IMR-90 (cell line): ENCODE measurements around the gene FNTB. TPM values are rescaled to one million over a fixed set of nuclear protein-coding genes. Genes with fewer than 3 reads are reported as not detected.

Source experiments
- ATAC-seq: fragments of 200-7000 bp; cut with Tn5 transposase; 2 replicates; pipeline ENCODE4 v1.9.1; 2020; ENCODE audit warnings: low read depth, mild to moderate bottlenecking, moderate library complexity
- BruUV-seq: library from RNA; stranded (reverse); fragments of 400-500 nt; replicated peaks from 2 replicates; lab custom pipeline; 2021; lab: Mats Ljungman, UMichigan
- CTCF ChIA-PET: fragments of 300-600 bp; formaldehyde crosslinking; extraction: SDS; loops from one replicate; lab custom pipeline; 2021; ENCODE audit warnings: antibody characterized with exemption; lab: Yijun Ruan, JAX
- POLR2A ChIA-PET: fragments of 300-600 bp; sonication (Branson Sonifier 250); formaldehyde crosslinking; loops from one replicate; lab custom pipeline; 2022; ENCODE audit warnings: antibody characterized with exemption; ENCODE audit not compliant: unreplicated experiment; lab: Charles Lee
- DNase-seq: peaks from one replicate; pipeline ENCODE4 v3.0.0; 2013
- H2AFZ ChIP-seq: replicated peaks from 2 replicates; pipeline ENCODE3; 2013; ENCODE audit warnings: low read length, mild to moderate bottlenecking; ENCODE audit not compliant: poor library complexity
- H2AK5ac ChIP-seq: 2 replicates; pipeline ENCODE4 v1.6.1; 2013; ENCODE audit warnings: low read depth, low read length, inconsistent platforms
- H2AK9ac ChIP-seq: replicated peaks from 2 replicates; pipeline ENCODE3; 2013; ENCODE audit warnings: mild to moderate bottlenecking, low read depth, low read length, moderate library complexity; ENCODE audit not compliant: poor library complexity
- H2BK120ac ChIP-seq: 2 replicates; pipeline ENCODE4 v1.6.1; 2013; ENCODE audit warnings: low read depth, low read length, inconsistent platforms
- H2BK15ac ChIP-seq: 3 replicates; pipeline ENCODE4 v1.6.1; 2013; ENCODE audit warnings: low read depth, low read length, inconsistent platforms
- H2BK20ac ChIP-seq: 2 replicates; pipeline ENCODE4 v1.6.1; 2013; ENCODE audit warnings: low read depth, mild to moderate bottlenecking, inconsistent platforms, low read length, moderate library complexity
- H2BK5ac ChIP-seq: 2 replicates; pipeline ENCODE4 v1.6.1; 2013; ENCODE audit warnings: mild to moderate bottlenecking, low read depth, low read length, inconsistent platforms; ENCODE audit not compliant: poor library complexity, severe bottlenecking
- H3K14ac ChIP-seq: replicated peaks from 2 replicates; pipeline ENCODE4 v1.6.1; 2013; ENCODE audit warnings: low read depth, low read length, inconsistent platforms
- H3K18ac ChIP-seq: 2 replicates; pipeline ENCODE4 v1.6.1; 2013; ENCODE audit warnings: low read depth, low read length, control low read depth
- H3K23ac ChIP-seq: 2 replicates; pipeline ENCODE4 v1.6.1; 2013; ENCODE audit warnings: low read depth, low read length, inconsistent platforms
- H3K27ac ChIP-seq: 2 replicates; pipeline ENCODE4 v1.5.1; 2013; ENCODE audit warnings: mild to moderate bottlenecking, control low read depth, low read length; ENCODE audit not compliant: insufficient read depth
- H3K27me3 ChIP-seq: 2 replicates; pipeline ENCODE4 v1.6.1; 2013; ENCODE audit warnings: low read length; ENCODE audit not compliant: control insufficient read depth, insufficient read depth
- H3K36me3 ChIP-seq: 2 replicates; pipeline ENCODE4 v1.6.1; 2013; ENCODE audit warnings: low read length, mixed read lengths; ENCODE audit not compliant: control insufficient read depth, insufficient read depth
- H3K4ac ChIP-seq: 2 replicates; pipeline ENCODE4 v1.6.1; 2013; ENCODE audit warnings: low read depth, low read length, inconsistent platforms
- H3K4me1 ChIP-seq: 2 replicates; pipeline ENCODE4 v1.6.1; 2013; ENCODE audit warnings: low read length, mixed read lengths; ENCODE audit not compliant: control insufficient read depth, insufficient read depth
- H3K4me2 ChIP-seq: 2 replicates; pipeline ENCODE4 v1.6.1; 2013; ENCODE audit warnings: low read depth, mild to moderate bottlenecking, control low read depth, low read length, moderate library complexity
- H3K4me3 ChIP-seq: 2 replicates; pipeline ENCODE4 v1.5.1; 2013; ENCODE audit warnings: low read depth, mild to moderate bottlenecking, control low read depth, low read length, moderate library complexity; ENCODE audit not compliant: insufficient read depth
- H3K56ac ChIP-seq: 2 replicates; pipeline ENCODE4 v1.6.1; 2013; ENCODE audit warnings: low read length, inconsistent platforms; ENCODE audit not compliant: insufficient read depth; ENCODE audit errors: extremely low read depth
- H3K79me1 ChIP-seq, 2 experiments: 2 replicates each; pipeline ENCODE4 v1.6.1; 2013; ENCODE audit warnings: low read length in 2 of 2, inconsistent platforms in 1 of 2, low read depth in 1 of 2
- H3K9ac ChIP-seq: 2 replicates; pipeline ENCODE4 v1.6.1; 2013; ENCODE audit warnings: low read depth, low read length, control low read depth
- H3K9me1 ChIP-seq: 2 replicates; pipeline ENCODE4 v1.6.1; 2013; ENCODE audit warnings: low read length, inconsistent platforms; ENCODE audit not compliant: insufficient read depth
- H3K9me3 ChIP-seq: 2 replicates; pipeline ENCODE4 v1.6.1; 2013; ENCODE audit warnings: low read length; ENCODE audit not compliant: control insufficient read depth, insufficient read depth
- H4K20me1 ChIP-seq: 2 replicates; pipeline ENCODE4 v1.6.1; 2013; ENCODE audit warnings: low read length, inconsistent platforms; ENCODE audit not compliant: insufficient read depth
- H4K5ac ChIP-seq: 2 replicates; pipeline ENCODE4 v1.6.1; 2013; ENCODE audit warnings: mild to moderate bottlenecking, low read depth, low read length, control low read depth
- H4K8ac ChIP-seq, 2 experiments: 2 replicates each; pipeline ENCODE4 v1.6.1; 2013; ENCODE audit warnings: low read depth in 2 of 2, low read length in 2 of 2, control low read depth in 1 of 2, inconsistent platforms in 1 of 2
- H4K91ac ChIP-seq: 2 replicates; pipeline ENCODE4 v1.6.1; 2013; ENCODE audit warnings: low read depth, low read length, inconsistent platforms; ENCODE audit not compliant: insufficient read depth
- MAFK ChIP-seq: IDR thresholded peaks from 2 replicates; pipeline ENCODE4 v1.6.1; 2012; ENCODE audit warnings: low read depth, low read length, improper control_type of control experiment
- POLR2A ChIP-seq: IDR thresholded peaks from 2 replicates; pipeline ENCODE4 v1.6.1; 2012; ENCODE audit warnings: mild to moderate bottlenecking, low read depth, low read length
- WGBS, 2 experiments: methylation state at CpG; one replicate each; pipeline versions ENCODE4 v1.1.5 to v1.1.7; 2013; ENCODE audit warnings: missing lambda C conversion rate in 2 of 2; ENCODE audit not compliant: insufficient read length in 1 of 2; ENCODE audit errors: extremely low coverage in 2 of 2; 5-methylcytosine and 5-hydroxymethylcytosine counted together
- dilution Hi-C: fragments of 300-500 bp; cut with HindIII; formaldehyde crosslinking; loops from one replicate; pipeline ENCODE4 v1.14.3; 2018; ENCODE audit warnings: low sequenced_read_pairs; ENCODE audit not compliant: unreplicated experiment
- in situ Hi-C: fragments of 300-500 bp; cut with MboI; formaldehyde crosslinking; loops from 3 replicates; pipeline ENCODE4 v1.14.3; 2019; ENCODE audit warnings: low sequenced_read_pairs, inconsistent platforms, mixed read lengths
- intact Hi-C: fragments of 100-400 bp; cut with micrococcal nuclease; formaldehyde crosslinking; loops from 2 replicates; pipeline ENCODE4 v1.10.0; 2022
- polyA plus RNA-seq, 3 experiments: library from polyadenylated mRNA; depleted of rRNA; stranded (reverse); fragments of >200 nt; gene quantifications; 2 replicates each; pipeline ENCODE4 v1.2.3, GENCODE V29; 2012; ENCODE audit warnings: low replicate concordance in 1 of 3
- total RNA-seq: library from RNA; depleted of rRNA; stranded (reverse); fragments of >200 nt; gene quantifications from 2 replicates; pipeline ENCODE4 v1.2.3, GENCODE V29; 2012

FNTB gene
- total and polyA plus RNA-seq, 2 of the 4 experiments (the other 2 are of a cell fraction), result 9.9 to 18.5 TPM

GRCh38 chr14:64990939-64991338, 4.2 kb downstream of the FNTB start:
- Histone ChIP-seq H4K8ac (no peak overlapping the region), H3K9ac (no peak overlapping the region), H3K56ac (no peak overlapping the region), H3K9me1 (peaks cover 5% of the 10 kb centered on the region), H3K27me3 (no peaks in the 10 kb centered on the region), H4K20me1 (peaks cover 3% of the 10 kb centered on the region; the same call in 1 of the 2 replicates), H2BK15ac (no peak overlapping the region), H2AK9ac (no peak overlapping the region), H2AK5ac (no peak overlapping the region), H3K18ac (no peak overlapping the region), H3K4me1 (peaks cover 7% of the 10 kb centered on the region), H4K5ac (no peak overlapping the region), H3K27ac (no peak overlapping the region), H2BK20ac (no peak overlapping the region), H4K91ac (no peak overlapping the region), H3K4me2 (no peak overlapping the region), H3K14ac (no peak overlapping the region), H3K23ac (no peak overlapping the region), H3K79me1 (peaks cover 23 to 50% of the 10 kb centered on the region in 2 experiments), H3K36me3 (no peaks in the 10 kb centered on the region), H2BK120ac (no peak overlapping the region), H2BK5ac (no peak overlapping the region), H3K4me3 (no peak overlapping the region), H3K4ac (no peak overlapping the region), H3K9me3 (no peaks in the 10 kb centered on the region), H2AFZ (no peak overlapping the region)
- dilution Hi-C loops (no loop called here), intact Hi-C loops (no loop called here), in situ Hi-C loops (no loop called here)
- no TSS peak for BruUV-seq
- ATAC-seq, result no peak
- no CpG with 5 or more reads among the region's 4 CpGs for WGBS, 2 experiments
- DNase-seq, result no peak
- ChIA-PET POLR2A (interaction anchor here (0.6 kb wide), 1 partner anchor 528 kb away, joined by 3 read pairs; no protein-coding TSS in a partner anchor), CTCF (no interaction called here)
- no peak for TF ChIP-seq POLR2A
- no peak for TF ChIP-seq MAFK
